ENCODE measurements around the gene HOTAIR.

Gene HOTAIR

DNA sequence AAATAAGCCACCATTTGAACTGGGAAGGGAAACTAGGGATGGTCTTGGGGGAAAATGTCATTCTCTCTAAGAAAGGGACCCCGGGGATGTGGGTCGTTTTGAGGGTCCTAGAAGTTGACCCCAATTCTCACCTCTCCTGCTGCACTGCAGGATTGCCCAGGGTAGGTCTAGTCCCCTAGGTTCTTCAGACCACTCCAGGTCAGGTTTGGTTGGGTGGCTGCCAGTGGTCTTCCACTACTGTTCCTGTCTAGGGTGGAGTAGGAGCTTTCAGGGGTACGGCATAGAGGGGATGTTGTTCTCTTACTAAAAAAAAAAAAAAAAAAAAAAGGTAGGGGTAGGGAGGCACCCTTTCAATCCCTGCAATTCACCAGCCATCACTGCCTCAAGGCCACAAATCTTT is 41.3 kb upstream of the HOTAIR start:
- POLR2A ChIA-PET, result no interaction called here
- no peak overlapping the region for H3K4me3 ChIP-seq (ENCODE audit: control insufficient read depth in 1 of 7, extremely low read depth in 1 of 7, insufficient read depth in 4 of 7, low read depth in 2 of 7, low read length in 6 of 7)
- H3K27ac ChIP-seq (ENCODE audit: insufficient read depth in 1 of 2, low read depth in 1 of 2, low read length in 2 of 2, poor library complexity in 1 of 2, severe bottlenecking in 2 of 2), result no peak overlapping the region
- WGBS (ENCODE audit: insufficient coverage), result 6% methylated on average over 2 of the region's 3 CpGs
- peaks cover 4 to 97% (median 57%) of the 10 kb centered on the region in 5 experiments for H3K27me3 ChIP-seq (replicated peaks in 2 of 5; ENCODE audit: control insufficient read depth in 4 of 5, insufficient read depth in 5 of 5, low read length in 4 of 5)
- no peaks in the 10 kb centered on the region for H3K36me3 ChIP-seq (ENCODE audit: control insufficient read depth in 4 of 4, insufficient read depth in 4 of 4, low read length in 3 of 4)
- H3K4me1 ChIP-seq (ENCODE audit: control extremely low read depth in 1 of 4, control insufficient read depth in 4 of 4, insufficient read depth in 4 of 4, low read length in 3 of 4), result peaks cover 0 to 19% (median 9%) of the 10 kb centered on the region in 4 experiments
- peaks cover 0 to 4% (median 0%) of the 10 kb centered on the region in 5 experiments for H3K9me3 ChIP-seq (ENCODE audit: control extremely low read depth in 1 of 5, control insufficient read depth in 4 of 5, insufficient read depth in 2 of 5, low read depth in 1 of 5, low read length in 4 of 5)
- DNase-seq, result no peak
- CTCF ChIA-PET, result interaction anchor here (1.1 to 2.6 kb wide), 10 partner anchors 9 to 200 kb away, joined by 3 to 7 read pairs (median 4); partner anchors contain the start of genes HOXC5 and SMUG1

DNA sequence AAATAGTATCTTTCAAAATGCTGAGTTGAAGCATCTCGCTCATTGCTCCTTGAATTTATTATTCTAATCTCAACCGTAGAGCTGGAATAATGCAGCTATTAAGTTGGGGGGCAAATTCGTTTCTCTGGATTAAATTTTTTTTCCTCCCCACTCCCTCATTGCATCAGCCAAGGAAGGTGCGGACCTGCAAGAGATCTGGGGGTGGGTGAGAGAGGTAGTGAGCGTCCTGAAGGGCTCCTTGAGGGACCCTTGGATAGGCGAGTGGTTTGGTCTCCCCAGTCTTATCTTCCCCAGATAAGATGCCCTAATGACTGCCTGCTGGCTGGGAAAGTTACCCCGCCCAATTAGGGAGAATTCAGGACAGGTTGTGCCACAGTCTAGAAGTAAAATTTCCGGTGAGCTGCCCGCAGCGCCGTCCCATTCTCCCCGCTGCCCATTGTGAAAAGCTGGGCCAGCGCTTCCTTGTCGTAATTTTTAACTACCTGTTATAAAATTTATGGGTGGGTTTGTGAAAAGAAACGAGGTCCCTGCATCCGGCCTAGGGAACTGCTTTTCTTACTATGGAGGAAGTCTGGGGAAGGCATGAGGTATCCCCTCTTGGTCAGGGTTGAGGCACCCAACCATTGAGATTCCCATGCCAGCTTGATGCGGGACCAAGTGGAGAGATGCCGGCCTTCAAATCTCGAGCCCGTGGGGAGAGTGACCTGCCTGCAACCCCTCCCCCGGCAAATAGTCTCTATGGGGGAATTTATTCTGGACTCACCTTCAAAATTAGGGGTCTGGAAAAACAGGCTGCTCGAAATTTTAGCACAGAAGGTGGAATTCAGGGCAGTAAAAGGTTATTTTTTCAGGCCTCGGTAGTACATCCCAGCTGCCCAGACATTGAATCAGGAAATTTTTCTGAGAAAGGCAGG is 40.5 kb upstream of the HOTAIR start:
- WGBS (ENCODE audit: insufficient coverage), result 6% methylated on average over 14 of the region's 23 CpGs
- Histone ChIP-seq H3K36me3 (ENCODE audit: control insufficient read depth in 4 of 4, insufficient read depth in 4 of 4, low read length in 3 of 4) (no peaks in the 10 kb centered on the region), H3K9me3 (ENCODE audit: control extremely low read depth in 1 of 5, control insufficient read depth in 4 of 5, insufficient read depth in 2 of 5, low read depth in 1 of 5, low read length in 4 of 5) (peaks cover 0 to 4% (median 0%) of the 10 kb centered on the region in 5 experiments), H3K4me1 (ENCODE audit: control extremely low read depth in 1 of 4, control insufficient read depth in 4 of 4, insufficient read depth in 4 of 4, low read length in 3 of 4) (peaks cover 0 to 19% (median 9%) of the 10 kb centered on the region in 4 experiments), H3K27me3 (replicated peaks in 2 of 5; ENCODE audit: control insufficient read depth in 4 of 5, insufficient read depth in 5 of 5, low read length in 4 of 5) (peaks cover 8 to 97% (median 58%) of the 10 kb centered on the region in 5 experiments), H3K27ac (ENCODE audit: insufficient read depth in 1 of 2, low read depth in 1 of 2, low read length in 2 of 2, poor library complexity in 1 of 2, severe bottlenecking in 2 of 2) (no peak overlapping the region), H3K4me3 (ENCODE audit: control insufficient read depth in 1 of 7, extremely low read depth in 1 of 7, insufficient read depth in 4 of 7, low read depth in 2 of 7, low read length in 6 of 7) (no peak overlapping the region)
- ChIA-PET POLR2A (no interaction called here), CTCF (interaction anchor here (0.6 to 2.6 kb wide), 12 partner anchors 9 to 199 kb away, joined by 4 to 7 read pairs (median 4); partner anchors contain the start of genes HOXC5 and SMUG1)
- DNase-seq, result no peak

DNA sequence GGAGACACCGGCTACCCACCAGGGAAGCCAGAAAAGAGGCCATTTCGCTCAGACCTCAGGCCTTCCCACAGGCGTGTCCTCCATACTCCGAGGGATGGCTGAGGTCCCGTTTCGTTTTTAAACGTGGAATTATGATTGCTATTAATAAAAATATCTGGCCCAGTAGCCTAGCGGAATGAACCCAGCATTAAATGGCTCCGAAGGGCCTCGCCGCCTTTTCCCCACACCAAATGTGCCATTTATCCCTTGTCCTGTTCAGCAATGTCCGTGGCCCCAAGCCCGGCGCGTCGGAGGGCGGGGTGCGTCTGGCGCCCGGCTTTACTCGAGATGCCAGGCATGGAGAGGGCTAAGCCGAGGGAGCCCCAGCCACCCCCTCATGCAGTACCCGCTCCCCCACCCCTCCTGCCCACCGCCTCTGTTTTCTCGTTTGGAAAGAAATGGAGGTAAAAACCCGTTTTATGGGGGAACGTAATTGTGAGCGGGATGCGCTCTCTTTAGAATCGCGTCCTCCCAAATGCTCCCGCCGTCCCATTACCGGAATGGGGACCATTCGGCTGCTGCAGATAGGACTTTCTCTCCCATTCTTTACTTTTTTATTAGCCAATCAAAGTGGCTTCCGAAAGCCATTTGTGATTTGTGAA is 39.7 kb upstream of the HOTAIR start:
- peak overlapping the region in 1 of 7 experiments; percentile 16 for H3K4me3 ChIP-seq (ENCODE audit: control insufficient read depth in 1 of 7, extremely low read depth in 1 of 7, insufficient read depth in 4 of 7, low read depth in 2 of 7, low read length in 6 of 7)
- 4% methylated on average over 20 of the region's 36 CpGs for whole genome bisulfite sequencing (ENCODE audit: insufficient coverage)
- H3K9me3 ChIP-seq (ENCODE audit: control extremely low read depth in 1 of 5, control insufficient read depth in 4 of 5, insufficient read depth in 2 of 5, low read depth in 1 of 5, low read length in 4 of 5), result peaks cover 0 to 4% (median 0%) of the 10 kb centered on the region in 5 experiments
- CTCF ChIA-PET, result interaction anchor here (0.6 to 2.1 kb wide), 10 partner anchors 8 to 200 kb away, joined by 3 to 6 read pairs (median 4); partner anchors contain the start of gene SMUG1
- POLR2A ChIA-PET, result interaction anchor here (0.6 kb wide), 1 partner anchor 67 kb away, joined by 5 read pairs; no protein-coding TSS in a partner anchor
- peaks cover 0 to 19% (median 9%) of the 10 kb centered on the region in 4 experiments for H3K4me1 ChIP-seq (ENCODE audit: control extremely low read depth in 1 of 4, control insufficient read depth in 4 of 4, insufficient read depth in 4 of 4, low read length in 3 of 4)
- no peak for DNase-seq
- H3K27me3 ChIP-seq (replicated peaks in 2 of 5; ENCODE audit: control insufficient read depth in 4 of 5, insufficient read depth in 5 of 5, low read length in 4 of 5), result peaks cover 8 to 97% (median 64%) of the 10 kb centered on the region in 5 experiments
- no peaks in the 10 kb centered on the region for H3K36me3 ChIP-seq (ENCODE audit: control insufficient read depth in 4 of 4, insufficient read depth in 4 of 4, low read length in 3 of 4)
- no peak overlapping the region for H3K27ac ChIP-seq (ENCODE audit: insufficient read depth in 1 of 2, low read depth in 1 of 2, low read length in 2 of 2, poor library complexity in 1 of 2, severe bottlenecking in 2 of 2)

DNA sequence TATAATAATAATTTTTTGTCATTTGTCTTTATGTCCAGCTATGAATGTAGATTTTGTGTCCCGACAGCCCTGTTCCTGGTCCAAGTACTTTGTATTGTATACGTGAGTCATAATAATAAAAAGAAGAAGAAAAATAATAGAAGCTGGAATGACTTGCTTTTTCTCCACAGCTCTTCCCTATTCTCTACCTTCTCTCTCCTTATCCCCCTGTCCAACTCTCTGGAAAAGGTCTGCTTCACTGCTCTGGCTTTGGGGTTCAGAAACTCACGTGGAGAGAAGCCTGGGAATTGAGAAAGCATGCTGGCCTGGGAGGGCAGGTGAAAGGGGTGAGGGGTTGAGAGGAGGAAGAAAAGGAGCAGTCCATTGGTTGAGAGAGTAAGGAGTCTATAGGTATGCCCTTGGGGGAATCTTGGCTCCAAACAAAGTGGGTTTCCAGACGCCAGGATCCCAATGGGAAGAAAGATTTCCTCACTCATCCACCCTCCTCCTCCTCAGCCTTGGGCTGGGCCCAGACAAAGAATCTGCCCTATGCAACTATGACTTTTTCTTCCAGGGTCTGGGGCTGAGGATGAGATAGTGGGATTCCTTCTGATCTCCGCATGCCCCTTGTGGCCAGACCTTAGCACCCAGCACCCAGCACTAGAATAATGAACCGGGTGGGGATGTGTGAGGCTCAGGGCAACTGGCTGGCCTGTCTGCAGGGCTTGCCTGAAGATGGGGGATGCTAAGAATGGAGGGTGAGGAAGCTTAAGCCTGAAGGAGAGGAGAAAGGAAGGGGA is 38.1 kb upstream of the HOTAIR start:
- peaks cover 0 to 4% (median 0%) of the 10 kb centered on the region in 5 experiments for H3K9me3 ChIP-seq (ENCODE audit: control extremely low read depth in 1 of 5, control insufficient read depth in 4 of 5, insufficient read depth in 2 of 5, low read depth in 1 of 5, low read length in 4 of 5)
- CTCF ChIA-PET, result interaction anchor here (0.9 to 2.1 kb wide), 8 partner anchors 10 to 195 kb away, joined by 3 to 11 read pairs (median 4); no protein-coding TSS in a partner anchor
- H3K4me3 ChIP-seq (ENCODE audit: control insufficient read depth in 1 of 7, extremely low read depth in 1 of 7, insufficient read depth in 4 of 7, low read depth in 2 of 7, low read length in 6 of 7), result no peak overlapping the region
- no CpG with 5 or more reads among the region's 6 CpGs for WGBS (ENCODE audit: insufficient coverage)
- DNase-seq, result no peak
- H3K27me3 ChIP-seq (replicated peaks in 2 of 5; ENCODE audit: control insufficient read depth in 4 of 5, insufficient read depth in 5 of 5, low read length in 4 of 5), result peaks cover 9 to 97% (median 64%) of the 10 kb centered on the region in 5 experiments
- H3K36me3 ChIP-seq (ENCODE audit: control insufficient read depth in 4 of 4, insufficient read depth in 4 of 4, low read length in 3 of 4), result no peaks in the 10 kb centered on the region
- POLR2A ChIA-PET, result no interaction called here
- no peak overlapping the region for H3K27ac ChIP-seq (ENCODE audit: insufficient read depth in 1 of 2, low read depth in 1 of 2, low read length in 2 of 2, poor library complexity in 1 of 2, severe bottlenecking in 2 of 2)
- peaks cover 0 to 12% (median 6%) of the 10 kb centered on the region in 4 experiments for H3K4me1 ChIP-seq (ENCODE audit: control extremely low read depth in 1 of 4, control insufficient read depth in 4 of 4, insufficient read depth in 4 of 4, low read length in 3 of 4)

DNA sequence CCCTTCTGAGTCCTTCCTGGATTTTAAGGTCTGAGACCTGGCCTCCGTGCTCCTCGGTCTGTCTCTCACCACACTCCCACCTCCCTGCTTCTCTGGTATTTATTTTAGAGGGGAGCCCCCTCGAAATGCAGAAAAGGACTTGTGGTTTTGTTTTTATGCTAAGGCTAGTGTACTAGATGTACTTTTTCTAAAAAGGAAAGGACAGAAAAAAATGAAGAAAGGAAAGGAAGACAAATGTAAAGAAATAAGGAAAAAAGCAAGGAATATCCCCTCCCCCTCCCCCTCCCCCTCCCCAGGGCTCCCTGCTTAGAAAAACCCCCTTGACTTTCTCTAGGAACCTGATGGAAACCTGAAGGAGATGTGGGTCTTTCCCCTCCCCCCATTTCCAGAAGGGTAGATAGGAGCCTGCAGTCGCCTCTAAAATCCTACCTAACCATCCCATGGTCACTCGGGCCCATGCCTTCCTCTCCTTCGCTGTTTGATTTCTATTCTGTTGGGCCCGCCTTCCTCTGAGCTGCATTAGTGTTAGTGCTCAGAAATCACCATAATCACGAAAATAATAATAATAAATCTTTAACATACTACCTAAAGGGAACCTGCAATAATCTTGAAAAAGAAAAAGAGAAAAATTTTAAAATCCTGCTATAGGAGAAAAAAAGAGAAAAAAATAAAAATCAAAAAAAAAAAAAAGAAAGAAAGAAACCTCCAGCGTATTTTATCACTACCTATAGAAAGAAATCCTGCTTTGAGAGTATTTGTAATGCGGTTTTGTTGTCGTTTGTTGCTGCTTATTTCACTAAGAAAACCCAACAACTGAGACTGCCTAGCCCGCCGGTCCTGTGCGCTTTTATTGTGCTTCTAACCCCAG is 37.1 kb upstream of the HOTAIR start:
- H3K27me3 ChIP-seq (replicated peaks in 2 of 5; ENCODE audit: control insufficient read depth in 4 of 5, insufficient read depth in 5 of 5, low read length in 4 of 5), result peaks cover 16 to 97% (median 67%) of the 10 kb centered on the region in 5 experiments
- DNase-seq, result no peak
- no peak overlapping the region for H3K4me3 ChIP-seq (ENCODE audit: control insufficient read depth in 1 of 7, extremely low read depth in 1 of 7, insufficient read depth in 4 of 7, low read depth in 2 of 7, low read length in 6 of 7)
- H3K9me3 ChIP-seq (ENCODE audit: control extremely low read depth in 1 of 5, control insufficient read depth in 4 of 5, insufficient read depth in 2 of 5, low read depth in 1 of 5, low read length in 4 of 5), result peaks cover 0 to 4% (median 0%) of the 10 kb centered on the region in 5 experiments
- no peak overlapping the region for H3K27ac ChIP-seq (ENCODE audit: insufficient read depth in 1 of 2, low read depth in 1 of 2, low read length in 2 of 2, poor library complexity in 1 of 2, severe bottlenecking in 2 of 2)
- CTCF ChIA-PET, result interaction anchor here (0.9 to 2.1 kb wide), 4 partner anchors 11 to 196 kb away, joined by 3 to 11 read pairs (median 4); no protein-coding TSS in a partner anchor
- peaks cover 0 to 7% (median 3%) of the 10 kb centered on the region in 4 experiments for H3K4me1 ChIP-seq (ENCODE audit: control extremely low read depth in 1 of 4, control insufficient read depth in 4 of 4, insufficient read depth in 4 of 4, low read length in 3 of 4)
- H3K36me3 ChIP-seq (ENCODE audit: control insufficient read depth in 4 of 4, insufficient read depth in 4 of 4, low read length in 3 of 4), result no peaks in the 10 kb centered on the region
- no CpG with 5 or more reads among the region's 14 CpGs for WGBS (ENCODE audit: insufficient coverage)
- POLR2A ChIA-PET, result interaction anchor here (0.7 kb wide), 1 partner anchor 189 kb away, joined by 3 read pairs; no protein-coding TSS in a partner anchor
